Hematopoietic multipotent progenitor cell treated with erythropoietin and hydrocortisone succinate and interleukin-3 and kit ligand, for 4 days (in vitro differentiated cells): Measurements from ENCODE around the gene DNAJB6.
"Not testable (repeated sequence)": the region's sequence is repeated elsewhere in the genome, so short reads cannot be mapped to it uniquely, and the experiment has no call there.

Source experiments
- DNase-seq: peaks from one replicate; pipeline ENCODE4 v3.0.0-alpha.2; 2015

The DNAJB6 gene

GRCh38 chr7:157329447-157329846 lies 7.4 kb upstream of the DNAJB6 start:
- DNase-seq = no peak

DNA sequence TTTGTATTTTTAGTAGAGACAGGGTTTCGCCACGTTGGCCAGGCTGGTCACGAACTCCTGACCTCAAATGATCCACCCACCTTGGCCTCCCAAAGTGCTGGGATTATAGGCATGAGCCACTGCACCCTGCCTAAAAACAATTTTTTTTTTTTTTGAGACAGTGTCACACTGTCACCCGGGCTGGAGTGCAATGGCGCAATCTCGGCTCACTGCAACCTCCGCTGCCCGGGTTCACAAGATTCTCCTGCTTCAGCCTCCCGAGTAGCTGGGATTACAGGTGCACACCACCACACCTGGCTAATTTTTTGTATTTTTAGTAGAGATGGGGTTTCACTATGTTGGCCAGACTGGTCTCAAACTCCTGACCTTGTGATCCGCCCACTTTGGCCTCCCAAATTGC lies 6.2 kb upstream of the DNAJB6 start:
- not testable (repeated sequence) for DNase-seq

GRCh38 chr7:157331049-157331448 lies 5.8 kb upstream of the DNAJB6 start:
- DNase-seq = not testable (repeated sequence)

- no peak for DNase-seq
Observed at GRCh38 chr7:157335236-157335635, 1.6 kb upstream of the DNAJB6 start.

DNA sequence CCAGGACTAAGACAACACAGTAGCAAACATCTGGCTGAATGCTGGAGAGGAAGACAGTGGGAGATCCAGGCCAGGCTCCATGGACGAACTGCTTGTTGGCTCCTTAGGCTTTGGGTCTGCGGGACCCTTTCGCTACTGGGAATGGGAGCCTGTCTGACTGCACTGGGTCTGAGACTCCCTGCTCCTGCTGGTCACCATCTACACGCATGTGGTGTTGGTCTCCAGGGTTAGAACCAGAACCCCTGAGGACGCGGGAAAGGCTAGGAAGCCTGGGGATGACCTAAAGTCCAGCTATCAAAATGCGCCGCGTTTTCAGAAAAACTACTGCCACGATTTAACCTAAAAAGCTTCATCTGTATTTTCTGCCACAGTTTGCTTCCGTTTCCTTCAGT lies 817 bp upstream of the DNAJB6 start:
- DNase-seq = no peak

DNA sequence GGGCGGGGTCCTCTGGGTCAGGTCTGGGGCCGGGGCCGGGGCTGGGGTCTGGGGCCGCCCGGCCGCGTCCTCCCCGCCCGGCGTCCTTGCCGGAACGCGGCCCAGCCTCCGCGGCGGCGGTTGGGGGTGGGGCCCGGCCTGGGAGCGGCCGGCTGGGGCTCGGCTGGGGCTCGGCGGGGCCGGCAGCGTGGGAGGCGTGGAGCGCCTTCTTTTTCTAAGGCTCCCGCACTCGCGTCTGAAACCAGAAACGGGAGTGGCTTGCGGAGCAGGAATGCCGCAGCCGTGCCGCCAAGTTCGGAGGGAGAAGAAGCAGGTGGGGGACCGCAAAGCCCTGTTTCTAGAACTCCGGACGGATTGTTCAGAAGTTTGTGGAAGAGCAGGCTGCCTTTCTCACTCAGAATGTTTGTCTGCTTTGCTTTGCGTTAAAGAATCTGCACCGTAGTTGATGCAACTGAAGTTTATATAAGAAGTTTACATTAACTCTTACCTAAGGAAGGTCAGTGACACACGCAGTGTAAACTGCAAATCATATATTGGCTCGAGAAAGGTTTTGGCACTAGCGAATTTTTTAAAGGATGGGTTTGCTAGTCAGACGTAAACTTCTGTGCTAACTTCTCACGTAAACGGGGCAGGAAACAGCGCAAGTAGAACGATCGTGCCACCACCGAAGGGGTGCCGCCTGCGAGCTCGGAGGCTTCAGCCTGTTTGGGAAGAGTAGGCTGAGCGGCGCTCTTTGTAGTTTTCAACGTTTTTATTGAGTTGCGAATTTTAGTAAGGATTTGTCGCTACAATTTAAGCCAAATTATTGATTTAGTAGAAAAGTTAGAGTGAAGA lies 729 bp downstream of the DNAJB6 start:
- DNase-seq = peak; percentile 78

DNA sequence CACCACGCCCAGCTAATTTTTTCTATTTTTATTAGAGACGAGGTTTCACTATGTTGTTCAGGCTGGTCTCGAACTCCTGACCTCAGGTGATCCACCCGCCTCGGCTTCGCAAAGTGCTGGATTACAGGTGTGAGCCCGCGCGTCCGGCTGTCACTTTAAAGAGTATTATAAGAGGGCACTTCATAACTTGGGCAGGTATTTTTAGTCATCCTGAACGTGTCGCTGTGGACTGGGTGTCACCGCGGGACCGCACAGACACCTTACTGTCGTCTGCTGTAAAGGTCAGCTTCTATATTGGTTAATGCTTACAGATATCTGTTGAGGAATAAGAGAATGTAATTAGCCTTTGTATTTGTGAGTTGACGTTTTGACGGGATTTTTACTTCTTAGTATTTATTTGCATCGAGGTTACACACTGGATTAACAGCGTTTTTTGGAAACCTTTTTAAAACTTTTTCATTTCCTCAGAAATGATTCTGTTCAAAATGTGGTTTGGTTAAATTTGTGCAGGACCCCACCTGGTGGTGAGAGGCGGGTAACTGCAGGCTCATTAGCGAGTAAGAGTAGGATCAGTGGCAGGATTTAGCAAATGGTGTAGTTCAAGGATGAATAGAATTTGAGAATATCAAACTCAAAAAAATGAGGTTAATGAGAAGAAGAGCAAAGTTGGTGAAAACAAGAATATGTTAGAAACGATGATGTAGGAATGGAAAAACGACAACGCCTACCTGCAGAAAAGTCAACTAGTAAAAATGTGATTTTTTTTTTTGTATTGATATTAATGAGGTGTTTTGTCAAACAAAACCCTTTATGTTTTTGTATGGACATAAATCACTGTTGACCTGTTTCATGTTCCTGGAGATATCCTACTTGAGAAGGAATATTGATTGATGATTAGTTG lies 3.2 kb downstream of the DNAJB6 start:
- peak; percentile 89 for DNase-seq

DNA sequence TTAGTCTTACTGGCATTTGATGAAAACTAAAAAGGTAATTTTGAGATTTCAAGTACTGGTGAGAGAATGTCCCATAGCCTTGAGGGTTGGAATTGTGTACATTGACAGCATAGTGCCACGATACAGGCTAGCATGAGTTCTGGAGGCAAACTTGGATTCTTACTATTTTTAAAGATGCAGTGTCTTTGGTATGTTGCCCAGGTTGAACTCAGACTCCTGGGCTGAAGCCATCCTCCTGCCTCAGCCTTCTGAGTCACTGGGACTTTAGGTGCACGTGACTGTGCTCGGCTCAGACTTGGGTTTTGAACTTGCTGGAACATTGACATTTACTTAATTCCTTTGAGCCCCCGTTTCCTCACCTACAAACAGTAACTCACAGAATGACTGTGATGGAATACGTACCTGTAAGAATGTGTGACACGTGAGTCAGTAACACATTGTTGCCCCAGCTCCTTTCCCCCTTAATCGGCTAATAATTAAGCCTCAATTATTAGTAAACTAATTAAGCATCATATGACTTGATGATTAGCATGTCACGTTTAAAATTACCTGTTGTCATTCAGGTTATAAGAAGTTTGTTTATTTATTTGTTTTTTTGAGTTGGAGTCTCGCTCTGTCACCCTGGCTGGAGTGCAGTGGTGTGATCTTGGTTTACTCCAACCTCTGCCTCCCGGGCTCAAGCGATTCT lies 10.6 kb downstream of the DNAJB6 start:
- DNase-seq = no peak

- no peak for DNase-seq
Observed at GRCh38 chr7:157348548-157348947, 11.7 kb downstream of the DNAJB6 start.

DNA sequence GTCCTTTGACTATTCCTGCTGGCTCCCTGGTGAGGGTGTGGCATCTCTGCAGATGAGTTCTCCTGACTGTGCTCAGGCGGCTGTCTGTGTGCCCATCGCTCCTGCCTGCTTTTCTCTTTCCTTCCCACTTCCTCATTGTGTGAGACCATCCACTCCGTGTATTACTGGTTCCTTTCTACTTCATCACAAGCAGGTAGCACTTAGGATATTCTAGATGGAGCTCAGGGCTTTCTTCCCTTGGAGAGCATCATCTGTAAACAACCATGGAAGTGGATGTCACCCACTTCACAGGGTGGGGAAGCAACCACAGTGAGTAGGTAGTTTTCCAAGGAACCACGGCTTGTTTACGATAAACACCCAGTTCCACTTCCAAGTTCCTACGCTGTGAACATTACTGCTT lies 15.7 kb downstream of the DNAJB6 start:
- peak; percentile 43 for DNase-seq

DNA sequence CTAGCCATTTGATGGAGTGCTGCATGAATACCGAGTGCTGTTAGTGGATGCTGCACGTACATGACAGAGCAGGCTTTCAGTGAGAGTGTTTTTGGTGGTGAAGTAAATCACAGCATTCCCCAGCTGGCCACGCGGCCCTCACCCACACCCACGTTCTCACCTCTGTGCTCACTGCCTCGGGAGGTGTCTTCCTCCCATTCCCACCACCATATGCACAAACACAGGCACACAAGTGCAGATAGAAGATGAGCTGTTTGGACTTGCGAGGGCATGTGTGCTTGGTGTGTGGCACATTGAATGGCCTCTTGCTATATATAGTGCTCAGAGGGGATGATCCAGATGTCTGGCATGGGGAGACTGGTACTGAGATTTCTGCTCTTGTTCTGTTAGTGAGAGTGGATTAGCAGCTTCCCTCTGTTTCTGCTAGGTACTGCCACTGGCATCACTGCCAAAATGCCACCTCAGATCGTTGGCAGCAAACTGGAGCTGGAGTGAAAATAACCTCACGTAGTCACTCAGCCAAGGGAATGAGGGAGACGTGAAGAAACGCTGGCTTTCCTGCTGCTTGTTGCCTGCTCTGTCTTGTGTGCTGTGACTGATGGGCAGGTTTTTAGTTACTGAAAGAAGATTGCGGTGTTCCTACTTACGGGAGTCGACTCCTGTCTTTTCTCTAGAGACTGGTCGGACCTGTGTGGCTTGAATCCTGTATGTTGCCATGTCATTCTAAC lies 19.1 kb downstream of the DNAJB6 start:
- no peak for DNase-seq

GRCh38 chr7:157357129-157358040 lies 20.6 kb downstream of the DNAJB6 start:
- DNase-seq = no peak

DNA sequence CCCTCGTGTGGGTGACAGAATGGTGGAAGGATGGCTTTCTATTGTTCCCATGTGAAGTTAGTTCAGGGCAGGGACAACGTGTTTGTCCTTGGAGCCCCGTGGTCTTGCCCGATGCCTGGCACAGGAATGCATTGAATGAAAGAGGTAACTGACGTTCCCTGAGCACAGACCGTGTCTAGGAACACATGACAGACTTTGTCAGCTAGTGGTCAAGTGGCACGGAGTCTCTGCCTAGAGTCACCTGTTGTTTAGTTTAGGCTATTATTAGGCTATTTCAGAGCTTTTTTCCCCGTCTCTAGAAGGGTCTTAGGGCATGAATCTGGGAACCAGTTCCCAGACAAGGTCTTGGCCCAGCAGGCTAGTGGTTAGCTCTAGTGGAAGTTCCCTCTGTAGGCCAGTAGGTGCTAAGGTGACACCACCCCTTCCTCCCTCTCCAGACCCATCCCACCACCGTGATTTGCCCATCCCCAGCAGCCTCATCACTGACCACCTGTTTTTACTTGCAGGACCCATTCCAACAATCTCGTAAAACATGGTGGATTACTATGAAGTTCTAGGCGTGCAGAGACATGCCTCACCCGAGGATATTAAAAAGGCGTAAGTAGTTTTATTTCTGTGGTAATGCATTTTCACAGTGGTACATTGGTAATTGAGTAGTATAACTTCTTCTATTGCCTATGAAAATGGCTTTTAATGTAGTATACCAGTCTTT lies 21.4 kb downstream of the DNAJB6 start:
- no peak for DNase-seq

GRCh38 chr7:157358753-157359096 lies 21.9 kb downstream of the DNAJB6 start:
- DNase-seq = no peak

DNA sequence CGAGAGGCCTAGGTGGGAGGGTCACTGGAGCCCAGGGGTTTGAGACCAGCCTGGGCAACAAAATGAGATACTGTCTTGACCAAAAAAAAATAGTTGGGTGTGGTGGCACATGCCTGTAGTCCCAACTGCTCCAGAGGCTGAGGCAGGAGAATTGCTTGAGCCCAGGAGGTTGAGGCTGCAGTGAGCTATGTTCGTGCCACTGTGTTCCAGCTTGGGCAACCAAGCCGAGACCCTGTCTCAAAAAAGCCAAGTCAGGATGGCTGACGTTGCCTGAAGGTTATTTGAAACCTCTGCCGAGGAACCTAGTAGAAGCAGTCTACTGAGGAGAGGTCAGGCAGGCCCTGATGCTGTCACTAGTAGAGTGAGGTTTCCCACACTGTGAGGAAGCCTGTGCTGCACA lies 22.8 kb downstream of the DNAJB6 start:
- DNase-seq = peak; percentile 32

GRCh38 chr7:157360483-157361025 lies 23.8 kb downstream of the DNAJB6 start:
- DNase-seq = no peak

GRCh38 chr7:157361537-157361936 lies 24.7 kb downstream of the DNAJB6 start:
- DNase-seq = no peak

- no peak for DNase-seq
Observed at GRCh38 chr7:157362729-157363128, 25.9 kb downstream of the DNAJB6 start.

DNA sequence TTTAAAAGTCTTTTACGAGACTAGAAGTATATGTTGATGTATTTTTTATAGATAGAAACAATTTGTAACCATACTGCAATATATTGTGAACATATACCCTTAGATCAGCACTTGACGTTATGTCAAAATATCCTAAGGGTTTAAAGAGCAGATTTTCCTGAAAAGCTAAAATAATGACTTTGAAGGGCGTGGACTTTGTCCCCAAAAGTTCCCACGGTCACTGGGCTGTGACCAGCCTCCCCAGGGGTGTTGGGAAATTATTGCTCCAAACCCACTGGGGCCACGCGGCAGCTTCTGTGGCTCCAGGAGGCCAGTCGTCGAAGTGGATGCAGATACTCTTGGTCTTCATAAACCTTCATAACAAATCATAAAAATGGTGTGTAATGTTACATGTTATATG lies 29.9 kb downstream of the DNAJB6 start:
- no peak for DNase-seq

DNA sequence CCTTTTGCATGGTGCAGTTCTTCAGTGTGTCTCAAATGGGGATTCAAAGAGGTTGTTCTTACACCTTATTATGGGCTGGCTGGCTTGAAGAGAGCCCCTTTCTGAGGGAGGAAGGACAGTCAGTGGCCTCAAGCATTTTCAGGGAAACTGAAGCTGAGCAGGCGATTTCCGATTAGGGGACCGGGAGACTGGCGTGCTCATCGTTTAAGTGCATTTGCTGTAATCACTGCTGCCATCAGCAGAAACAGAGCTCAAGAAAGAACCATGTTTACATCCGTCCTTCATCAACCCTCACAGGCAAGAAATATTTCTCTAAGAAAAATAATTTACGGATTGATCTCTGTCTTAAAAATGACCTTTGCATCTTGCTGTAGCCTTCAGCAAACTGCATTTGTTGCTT lies 32.2 kb downstream of the DNAJB6 start:
- no peak for DNase-seq

DNA sequence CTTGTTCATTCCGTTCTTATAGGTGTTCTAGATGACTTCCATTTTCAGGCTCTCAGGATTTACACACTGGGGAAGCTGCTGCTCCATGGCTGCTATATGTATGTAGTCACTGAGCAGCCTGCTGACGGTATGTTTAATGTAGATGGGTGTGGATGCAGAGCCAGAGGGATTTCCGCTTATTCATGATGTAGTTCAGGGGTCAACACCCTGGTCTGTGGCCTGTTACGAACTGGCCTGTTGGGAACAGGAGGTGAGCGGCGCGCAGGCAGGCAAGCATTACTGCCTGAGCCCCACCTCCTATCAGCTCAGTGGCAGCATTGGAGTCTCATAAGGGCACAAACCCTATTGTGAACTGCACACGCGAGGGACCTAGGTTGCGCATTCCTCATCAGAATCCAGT lies 33.9 kb downstream of the DNAJB6 start:
- no peak for DNase-seq
